Renal pelvis (tissue), 4 donors: ENCODE measurements around the gene AUTS2. TPM values are rescaled to one million over a fixed set of nuclear protein-coding genes. Genes with fewer than 3 reads are reported as not detected.

ENCODE experiments used
- DNase-seq: peaks from one replicate; pipeline ENCODE4 v3.0.0-alpha.2; 2013
- polyA plus RNA-seq, 3 donors: library from polyadenylated mRNA; unstranded; fragments of 120-200 nt; gene quantifications; one replicate each; pipeline ENCODE4 v1.2.1, GENCODE V29; 2013; ENCODE audit not compliant: insufficient read length in 3 of 3

Gene AUTS2
- polyA plus RNA-seq, 3 donors = 85.8 to 114 (median 86.6) TPM

DNA sequence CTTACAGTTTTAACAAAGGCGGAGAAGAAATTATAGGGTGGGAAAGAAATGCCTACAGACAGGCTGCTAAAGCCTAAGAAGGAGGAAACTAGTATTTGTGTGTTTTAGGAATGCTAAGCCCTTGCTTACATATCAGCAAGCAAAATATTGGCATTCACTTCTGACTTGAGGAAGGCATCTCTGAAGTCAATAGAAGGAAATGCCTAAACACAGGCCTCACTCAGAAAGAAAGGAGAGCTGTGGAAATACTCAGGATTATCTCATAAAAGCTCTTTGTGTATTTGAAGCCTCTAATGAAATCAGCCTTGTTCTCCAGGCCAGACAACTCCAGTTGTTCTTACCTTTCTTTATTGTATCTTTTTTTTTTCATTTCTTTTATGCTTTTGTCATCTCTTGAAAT is 158.0 kb downstream of the AUTS2 start:
- DNase-seq = no peak

DNA sequence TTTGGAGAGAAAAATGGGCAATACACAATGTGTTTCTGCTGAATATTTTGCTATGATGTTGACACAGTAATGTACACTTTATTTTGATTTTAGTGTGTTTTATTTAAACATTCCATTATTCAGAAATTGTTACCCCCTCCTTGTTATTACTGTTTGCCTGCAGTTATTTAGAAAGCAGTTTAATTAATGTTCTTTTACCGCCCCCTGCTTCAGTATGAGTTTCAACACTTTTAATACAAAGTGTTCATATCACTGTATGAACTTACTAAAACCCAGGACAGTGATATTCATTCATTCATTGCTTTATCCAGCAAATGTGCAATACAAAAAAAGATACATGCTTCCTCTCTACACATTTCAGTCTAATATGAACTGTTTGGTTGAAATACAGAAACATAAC is 159.3 kb downstream of the AUTS2 start:
- DNase-seq = no peak

GRCh38 chr7:69757981-69758430 is 159.7 kb downstream of the AUTS2 start:
- no peak for DNase-seq

DNA sequence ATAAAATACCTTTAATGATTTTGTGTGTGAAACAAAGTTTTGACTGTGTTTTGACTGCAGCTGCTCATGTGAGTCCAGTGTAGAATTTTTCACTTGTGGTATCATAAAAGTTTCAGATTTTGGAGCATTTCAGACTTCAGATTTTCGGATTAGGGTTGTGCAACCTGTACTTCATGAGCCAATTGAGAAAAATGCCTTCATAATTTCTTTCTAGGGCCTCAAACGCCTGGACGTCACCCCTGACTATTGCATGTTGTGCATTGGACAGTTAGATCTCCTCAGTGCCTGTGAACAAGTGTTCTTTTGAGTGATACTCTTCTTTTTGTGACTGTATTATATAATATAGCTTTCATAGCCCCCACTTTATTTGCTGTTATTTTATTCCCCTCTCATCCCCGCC is 161.1 kb downstream of the AUTS2 start:
- no peak for DNase-seq

DNA sequence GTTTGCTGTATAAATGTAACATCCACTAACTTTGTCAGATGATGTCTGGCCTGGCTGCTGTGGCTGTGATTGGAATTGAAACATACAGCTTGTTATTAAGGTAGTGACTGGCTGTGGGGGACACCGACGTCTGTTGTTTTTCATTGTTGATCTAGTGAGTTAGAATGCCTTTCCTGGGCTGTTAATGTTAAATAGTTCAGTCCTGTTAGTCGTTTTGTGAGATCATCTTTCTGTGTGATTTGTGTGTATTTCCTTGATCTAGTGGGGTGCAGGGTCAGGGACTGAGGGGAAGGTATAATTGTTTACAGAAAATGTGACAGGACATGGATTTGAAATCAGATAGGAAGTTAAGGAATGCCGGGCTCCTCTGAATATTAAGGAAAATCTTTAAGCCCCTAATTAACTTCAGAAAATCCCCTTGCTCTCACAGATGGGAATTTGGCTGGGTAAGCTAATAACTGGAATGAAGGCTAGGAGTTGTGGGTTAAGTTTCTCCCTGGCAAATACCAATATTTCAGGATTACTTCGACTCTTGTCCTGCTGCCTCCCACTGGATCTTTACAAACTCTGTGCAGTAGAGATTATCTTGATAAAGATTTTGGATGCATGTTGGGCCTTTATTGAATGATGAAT is 163.1 kb downstream of the AUTS2 start:
- DNase-seq = no peak

GRCh38 chr7:69762821-69763352 is 164.6 kb downstream of the AUTS2 start:
- DNase-seq = no peak

DNA sequence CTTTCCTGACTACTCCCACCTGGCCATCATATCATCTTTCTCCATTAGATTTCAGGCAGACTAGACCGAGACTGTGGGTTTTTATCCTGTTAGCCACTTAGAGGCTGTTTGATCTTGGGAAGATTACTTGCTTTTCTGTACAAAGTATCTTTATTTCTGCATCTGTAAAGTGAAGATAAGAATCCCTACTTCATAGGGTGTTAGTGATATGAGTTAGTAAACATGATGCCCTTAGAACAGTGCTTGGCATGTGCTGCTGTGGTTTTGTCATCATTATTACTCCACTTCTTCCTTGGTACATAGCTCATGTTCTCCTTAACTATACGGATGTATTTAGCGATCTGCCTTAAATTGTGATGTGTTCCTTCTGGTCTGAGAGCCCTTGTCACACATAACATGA is 165.2 kb downstream of the AUTS2 start:
- no peak for DNase-seq

DNA sequence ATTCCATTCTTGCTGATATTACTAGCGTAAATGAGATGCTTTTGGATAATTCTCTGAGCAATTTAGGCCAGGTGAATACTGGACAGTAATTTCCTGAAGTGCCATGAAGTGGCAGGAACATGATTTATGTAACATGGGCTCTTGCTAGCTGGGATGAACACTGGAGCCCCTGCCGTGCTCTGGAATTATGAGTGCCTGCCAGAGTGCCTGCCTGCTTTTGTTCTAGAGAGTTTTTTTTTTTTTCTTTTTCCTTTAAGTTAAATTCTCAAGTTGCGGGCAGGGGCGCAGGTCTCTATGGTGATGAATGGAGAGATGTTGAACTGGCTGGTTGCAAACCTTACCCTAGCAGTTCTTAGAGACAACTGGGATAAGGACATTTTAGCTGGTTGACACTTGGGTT is 165.9 kb downstream of the AUTS2 start:
- no peak for DNase-seq

- no peak for DNase-seq
Measured at GRCh38 chr7:69764681-69765080, 166.4 kb downstream of the AUTS2 start.

- DNase-seq = no peak
Measured at GRCh38 chr7:69765879-69766278, 167.6 kb downstream of the AUTS2 start.

GRCh38 chr7:69768986-69769595 is 170.8 kb downstream of the AUTS2 start:
- no peak for DNase-seq

DNA sequence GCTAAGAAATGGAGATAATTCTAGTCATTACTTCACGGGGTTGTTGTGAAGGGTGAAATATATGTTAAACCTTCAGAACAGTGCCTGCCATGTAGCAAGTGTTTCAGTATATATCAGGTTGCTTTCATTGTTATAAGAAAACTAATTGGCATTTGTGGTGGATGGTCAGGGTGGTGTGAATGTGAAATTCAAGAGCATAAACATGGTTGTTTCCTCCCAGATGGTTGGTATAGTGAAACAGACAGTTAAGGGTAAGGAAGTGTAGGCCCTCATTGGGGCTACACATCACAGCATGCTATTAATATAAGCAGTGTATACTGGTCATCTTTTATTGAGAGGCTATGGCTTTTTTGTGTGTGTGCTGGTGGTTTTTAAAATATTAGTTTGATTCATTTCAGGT is 171.6 kb downstream of the AUTS2 start:
- no peak for DNase-seq

- no peak for DNase-seq
Measured at GRCh38 chr7:69770613-69771012, 172.3 kb downstream of the AUTS2 start.

DNA sequence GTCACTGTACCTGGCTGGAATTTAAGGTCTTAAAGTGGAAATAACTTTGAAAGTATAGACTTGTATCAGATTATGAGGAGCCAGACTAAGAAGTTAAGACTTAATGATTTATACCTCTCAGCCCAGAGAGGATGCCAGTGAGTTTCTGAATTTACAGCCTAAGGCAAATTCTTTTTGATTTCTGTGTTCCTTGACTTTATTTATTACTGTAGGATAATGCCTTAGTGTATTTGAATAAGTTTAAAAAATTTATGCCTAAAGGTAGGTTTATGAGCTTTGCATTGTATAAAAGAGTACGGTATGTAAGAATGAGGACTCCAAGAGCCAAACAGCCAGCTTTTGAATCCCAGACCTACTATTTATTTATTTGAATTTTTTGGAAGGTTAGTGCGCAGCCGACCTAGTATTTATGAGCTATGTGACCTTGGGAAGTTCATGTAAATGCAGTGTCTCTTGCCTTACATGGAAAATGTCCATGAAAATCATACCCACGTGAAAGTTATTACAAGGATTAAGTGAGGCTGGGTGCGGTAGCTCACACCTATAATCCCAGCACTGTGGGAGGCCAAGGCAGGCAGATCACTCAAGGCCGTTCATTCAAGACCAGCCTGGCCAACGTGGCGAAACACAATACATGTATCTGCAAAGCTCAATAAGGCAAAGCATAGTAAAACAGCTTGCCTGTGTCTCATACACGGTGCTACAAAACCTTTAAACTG is 174.6 kb downstream of the AUTS2 start:
- no peak for DNase-seq

GRCh38 chr7:69773535-69774225 is 175.4 kb downstream of the AUTS2 start:
- DNase-seq = no peak

- DNase-seq = no peak
Measured at GRCh38 chr7:69775231-69775771, 177.0 kb downstream of the AUTS2 start.

DNA sequence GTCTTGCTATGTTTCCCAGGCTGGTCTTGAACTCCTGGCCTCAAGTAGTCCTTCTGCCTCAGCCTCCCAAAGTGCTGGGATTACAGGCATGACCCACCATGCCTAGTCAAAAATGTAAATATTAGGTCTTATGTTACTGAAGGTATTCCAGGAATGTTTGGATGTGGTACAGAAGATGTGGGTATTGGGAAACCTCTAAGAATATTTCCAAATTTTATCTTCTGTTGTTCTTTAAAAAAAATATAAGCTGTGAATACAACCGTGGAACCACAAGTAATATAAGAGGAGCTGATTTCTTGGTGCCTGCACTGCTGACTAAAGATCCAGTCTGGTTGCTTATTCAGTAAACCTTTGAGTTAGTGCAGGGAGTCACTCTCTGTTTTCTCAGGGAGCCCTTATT is 178.3 kb downstream of the AUTS2 start:
- DNase-seq = no peak

GRCh38 chr7:69778138-69778537 is 179.9 kb downstream of the AUTS2 start:
- no peak for DNase-seq

- DNase-seq = peak; percentile 82
Measured at GRCh38 chr7:69780379-69780778, 182.1 kb downstream of the AUTS2 start.

DNA sequence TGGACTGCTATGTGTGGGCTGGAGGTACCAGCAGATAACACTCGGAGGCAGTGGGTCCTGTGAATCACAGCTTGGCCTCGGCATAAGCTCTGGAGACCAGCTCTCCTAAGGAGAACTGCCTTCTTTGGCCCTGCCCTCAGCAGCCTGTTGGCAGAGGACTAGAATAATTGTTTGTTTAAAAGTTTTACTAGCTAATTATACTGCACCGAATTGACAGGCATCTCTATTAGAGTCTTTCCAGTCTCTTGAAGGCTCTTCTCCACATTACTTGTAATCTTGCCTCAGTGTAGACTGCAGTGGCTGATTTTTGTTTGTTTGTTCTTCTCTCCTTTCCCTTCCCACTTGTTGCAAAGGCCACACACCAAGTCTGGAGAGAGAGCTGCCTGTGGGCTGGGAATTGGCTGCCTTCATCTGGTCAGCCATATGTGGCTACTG is 183.2 kb downstream of the AUTS2 start:
- no peak for DNase-seq

- peak; percentile 54 for DNase-seq
Measured at GRCh38 chr7:69782917-69783684, 184.8 kb downstream of the AUTS2 start.
